Large intestine (tissue), 3 donors: ENCODE measurements around the gene BBOF1. TPM values are rescaled to one million over a fixed set of nuclear protein-coding genes. Genes with fewer than 3 reads are reported as not detected.
A peak's percentile ranks its signal among the peaks of the same experiment; 100 is the strongest.
"Not testable (repeated sequence)": the region's sequence is repeated elsewhere in the genome, so short reads cannot be mapped to it uniquely, and the experiment has no call there.

ENCODE experiments used
- DNase-seq, 2 donors: peaks; one replicate each; pipeline versions ENCODE4 v3.0.0 to v3.0.0-alpha.2; 2013
- H3K27ac ChIP-seq: one replicate; pipeline ENCODE4 v1.5.1; 2013; ENCODE audit warnings: low read length
- H3K27me3 ChIP-seq: 2 replicates; pipeline ENCODE4 v1.6.1; 2013; ENCODE audit warnings: low read length; ENCODE audit not compliant: control insufficient read depth, insufficient read depth
- H3K36me3 ChIP-seq: 2 replicates; pipeline ENCODE4 v1.6.1; 2013; ENCODE audit warnings: low read length; ENCODE audit not compliant: control insufficient read depth, insufficient read depth
- H3K4me1 ChIP-seq: one replicate; pipeline ENCODE4 v1.6.1; 2013; ENCODE audit warnings: low read length; ENCODE audit not compliant: control insufficient read depth, insufficient read depth
- H3K4me3 ChIP-seq: one replicate; pipeline ENCODE4 v1.5.1; 2013; ENCODE audit warnings: low read length
- H3K9me3 ChIP-seq: one replicate; pipeline ENCODE4 v1.6.1; 2013; ENCODE audit warnings: mild to moderate bottlenecking, low read depth, low read length, moderate library complexity; ENCODE audit not compliant: control insufficient read depth
- WGBS: methylation state at CpG from one replicate; pipeline ENCODE4 v1.1.5; 2013; ENCODE audit warnings: low lambda C conversion rate; ENCODE audit not compliant: insufficient coverage; 5-methylcytosine and 5-hydroxymethylcytosine counted together
- polyA plus RNA-seq: library from polyadenylated mRNA; unstranded; fragments of 120-200 nt; gene quantifications from one replicate; pipeline ENCODE4 v1.2.1, GENCODE V29; 2013

The BBOF1 gene
- polyA plus RNA-seq, 1 donor, result 6.9 TPM

- H3K4me1 ChIP-seq, result peaks cover 13% of the 10 kb centered on the region
- DNase-seq, result peak; percentile 54 to 66
- H3K4me3 ChIP-seq, result peak overlapping the region; percentile 64
- no peaks in the 10 kb centered on the region for H3K36me3 ChIP-seq
- H3K27me3 ChIP-seq, result no peaks in the 10 kb centered on the region
- WGBS, result no CpG with 5 or more reads among the region's 1 CpG
- H3K9me3 ChIP-seq, result no peaks in the 10 kb centered on the region
- peak overlapping the region; percentile 81 for H3K27ac ChIP-seq
Measured at GRCh38 chr14:74085828-74086227, 66.7 kb downstream of the BBOF1 start.

- Histone ChIP-seq H3K4me1 (peaks cover 6% of the 10 kb centered on the region), H3K9me3 (no peaks in the 10 kb centered on the region), H3K4me3 (no peak overlapping the region), H3K27ac (no peak overlapping the region), H3K36me3 (peaks cover 6% of the 10 kb centered on the region), H3K27me3 (no peaks in the 10 kb centered on the region)
- no CpG with 5 or more reads among the region's 8 CpGs for WGBS
- DNase-seq, result peak in 1 of 2 donors; percentile 6
Measured at GRCh38 chr14:74089251-74090020, 70.3 kb downstream of the BBOF1 start.

- no peak overlapping the region for H3K4me3 ChIP-seq
- H3K27ac ChIP-seq, result no peak overlapping the region
- 100% methylated on average over 2 of the region's 2 CpGs for WGBS
- H3K36me3 ChIP-seq, result peaks cover 29% of the 10 kb centered on the region
- H3K4me1 ChIP-seq, result no peaks in the 10 kb centered on the region
- no peak for DNase-seq
- no peaks in the 10 kb centered on the region for H3K9me3 ChIP-seq
- H3K27me3 ChIP-seq, result no peaks in the 10 kb centered on the region
Measured at GRCh38 chr14:74105381-74105780, 86.2 kb downstream of the BBOF1 start.

GRCh38 chr14:74109369-74109768, 90.2 kb downstream of the BBOF1 start:
- Histone ChIP-seq H3K4me3 (no peak overlapping the region), H3K27ac (no peak overlapping the region), H3K4me1 (no peaks in the 10 kb centered on the region), H3K9me3 (no peaks in the 10 kb centered on the region), H3K36me3 (peaks cover 18% of the 10 kb centered on the region), H3K27me3 (no peaks in the 10 kb centered on the region)
- DNase-seq, result no peak
- no CpG with 5 or more reads among the region's 1 CpG for WGBS

GRCh38 chr14:74111395-74112216, 92.5 kb downstream of the BBOF1 start:
- H3K27me3 ChIP-seq, H3K27ac ChIP-seq, H3K4me1 ChIP-seq, H3K4me3 ChIP-seq, H3K9me3 ChIP-seq: not testable (repeated sequence)
- peak; percentile 16 to 33 for DNase-seq
- H3K36me3 ChIP-seq, result peaks cover 12% of the 10 kb centered on the region
- WGBS, result 82% methylated on average over 4 of the region's 13 CpGs

Other genes starting within 250 kb of the BBOF1 start
- gene PTGR2, start 167.5 kb upstream of the BBOF1 start, polyA plus RNA-seq, result 16.2 TPM
- 38.5 TPM for gene ZNF410, start 132.5 kb upstream of the BBOF1 start, polyA plus RNA-seq
- gene FAM161B, start 69.3 kb upstream of the BBOF1 start, polyA plus RNA-seq, result 4.9 TPM
- 25.4 TPM for gene COQ6, start 69.0 kb upstream of the BBOF1 start, polyA plus RNA-seq
- 75.2 TPM for gene ENTPD5, start 61 bp upstream of the BBOF1 start, polyA plus RNA-seq
- 24.7 TPM for gene ALDH6A1, start 65.1 kb downstream of the BBOF1 start, polyA plus RNA-seq
- gene LIN52, start 65.6 kb downstream of the BBOF1 start, polyA plus RNA-seq, result 11.1 TPM
- not detected for gene VSX2, start 220.1 kb downstream of the BBOF1 start, polyA plus RNA-seq